C4-2B (cell line): ENCODE results near the gene FNDC4.

Experiments used
- CTCF ChIP-seq: fragments of 450-650 bp; conservative IDR thresholded peaks from 2 replicates; pipeline ENCODE4 v1.5.1; 2017; ENCODE audit warnings: mild to moderate bottlenecking
- ZFX ChIP-seq: fragments of 450-650 bp; IDR thresholded peaks from 2 replicates; pipeline ENCODE4 v1.6.1; 2017

GRCh38 chr2:27464443-27464842, 30.6 kb downstream of the FNDC4 start:
- no peak for TF ChIP-seq CTCF
- TF ChIP-seq ZFX, result no peak
